Left renal pelvis (tissue), 4 donors: ENCODE results near the gene HBE1. TPM values are rescaled to one million over a fixed set of nuclear protein-coding genes. Genes with fewer than 3 reads are reported as not detected.
"Not testable (repeated sequence)": the region's sequence is repeated elsewhere in the genome, so short reads cannot be mapped to it uniquely, and the experiment has no call there.

Experiments used
- DNase-seq, 4 donors: peaks; one replicate each; pipeline ENCODE4 v3.0.0-alpha.2; 2013; ENCODE audit warnings: low read depth in 4 of 4, low spot score in 3 of 4
- polyA plus RNA-seq, 4 donors: library from polyadenylated mRNA; unstranded; fragments of 120-200 nt; gene quantifications; one replicate each; pipeline ENCODE4 v1.2.1, GENCODE V29; 2013; ENCODE audit not compliant: insufficient read length in 4 of 4

The HBE1 gene
- polyA plus RNA-seq, 4 donors = 4.2 to 97.8 (median 8.2) TPM

DNA sequence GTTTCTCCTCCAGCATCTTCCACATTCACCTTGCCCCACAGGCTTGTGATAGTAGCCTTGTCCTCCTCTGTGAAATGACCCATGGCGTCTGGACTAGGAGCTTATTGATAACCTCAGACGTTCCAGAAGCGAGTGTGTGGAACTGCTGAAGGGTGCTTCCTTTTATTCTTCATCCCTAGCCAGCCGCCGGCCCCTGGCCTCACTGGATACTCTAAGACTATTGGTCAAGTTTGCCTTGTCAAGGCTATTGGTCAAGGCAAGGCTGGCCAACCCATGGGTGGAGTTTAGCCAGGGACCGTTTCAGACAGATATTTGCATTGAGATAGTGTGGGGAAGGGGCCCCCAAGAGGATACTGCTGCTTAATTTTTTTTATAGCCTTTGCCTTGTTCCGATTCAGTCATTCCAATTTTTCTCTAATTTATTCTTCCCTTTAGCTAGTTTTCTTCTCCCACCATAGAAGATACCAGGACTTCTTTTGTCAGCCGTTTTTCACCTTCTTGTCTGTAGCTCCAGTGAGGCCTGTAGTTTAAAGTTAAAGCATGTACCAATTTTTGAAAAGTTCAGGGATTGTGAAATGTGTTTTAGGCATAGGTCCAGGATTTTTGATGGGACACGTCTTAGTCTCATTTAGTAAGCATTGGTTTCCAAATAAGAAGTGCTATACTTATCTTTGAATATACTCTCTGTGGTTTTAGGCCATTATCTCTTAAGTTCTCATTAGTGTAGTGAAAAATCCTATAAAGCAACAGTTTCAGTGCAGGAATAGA lies 14.9 kb downstream of the HBE1 start, which contains the start of gene HBG2:
TSS of gene HBG2 (minus strand) at position 136 of the 768 bp plus-strand sequence. CDS start at position 83, 53 bp downstream.
- not testable (repeated sequence) for DNase-seq

GRCh38 chr11:5254023-5254422 lies 15.7 kb downstream of the HBE1 start:
- not testable (repeated sequence) for DNase-seq

DNA sequence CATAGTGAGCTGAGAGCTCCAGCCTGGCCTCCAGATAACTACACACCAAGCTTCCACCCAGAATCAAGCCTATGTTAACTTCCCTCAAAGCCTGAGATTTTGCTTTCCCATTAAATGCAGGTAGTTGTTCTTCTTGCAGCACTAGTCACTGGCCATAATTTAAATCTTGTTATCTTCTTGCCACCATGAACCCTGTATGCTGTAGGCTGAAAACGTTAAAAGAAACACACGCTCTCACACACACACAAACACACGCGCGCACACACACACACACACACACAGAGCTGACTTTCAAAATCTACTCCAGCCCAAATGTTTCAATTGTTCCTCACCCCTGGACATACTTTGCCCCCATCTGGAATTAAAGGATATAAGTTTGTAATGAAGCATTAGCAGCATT lies 16.3 kb downstream of the HBE1 start:
- DNase-seq = not testable (repeated sequence)

GRCh38 chr11:5252919-5253265 lies 16.9 kb downstream of the HBE1 start:
- no peak for DNase-seq

DNA sequence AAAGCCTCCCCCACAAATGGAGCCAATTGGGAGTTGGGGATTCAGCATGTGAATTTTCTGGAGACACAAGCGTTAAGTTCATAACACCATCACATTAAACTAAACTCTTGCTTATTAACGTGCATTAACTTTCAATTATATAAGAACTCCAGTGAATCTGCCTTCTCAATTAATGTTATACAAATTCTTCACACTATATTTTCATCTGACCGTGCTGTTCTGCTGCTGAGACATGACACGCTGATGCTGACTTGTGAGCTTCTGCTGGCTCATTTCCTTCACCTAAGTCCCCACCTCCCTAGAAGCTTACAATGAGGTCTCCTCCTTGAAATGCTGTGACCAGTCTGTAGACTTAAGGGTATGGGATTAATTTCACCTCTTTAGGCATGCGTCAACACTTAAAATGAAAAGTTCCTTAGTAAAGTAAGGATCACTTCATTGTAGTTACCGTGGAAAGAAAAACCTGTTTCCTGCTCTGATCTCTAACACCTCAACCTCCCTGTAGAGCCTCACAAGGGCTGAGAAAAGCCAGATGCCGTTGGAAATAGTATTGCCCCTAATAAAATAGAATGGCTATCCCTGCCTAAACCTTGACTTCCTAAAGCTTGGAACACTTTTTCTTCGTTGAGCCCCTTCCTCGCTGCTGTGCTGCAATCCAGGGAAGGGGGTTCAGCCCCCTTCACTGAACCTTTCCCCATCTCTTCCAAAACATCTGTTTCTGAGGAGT lies 17.4 kb downstream of the HBE1 start:
- DNase-seq = no peak

GRCh38 chr11:5251746-5252145 lies 18.0 kb downstream of the HBE1 start:
- no peak for DNase-seq

GRCh38 chr11:5250543-5251204 lies 19.1 kb downstream of the HBE1 start:
- DNase-seq = no peak

DNA sequence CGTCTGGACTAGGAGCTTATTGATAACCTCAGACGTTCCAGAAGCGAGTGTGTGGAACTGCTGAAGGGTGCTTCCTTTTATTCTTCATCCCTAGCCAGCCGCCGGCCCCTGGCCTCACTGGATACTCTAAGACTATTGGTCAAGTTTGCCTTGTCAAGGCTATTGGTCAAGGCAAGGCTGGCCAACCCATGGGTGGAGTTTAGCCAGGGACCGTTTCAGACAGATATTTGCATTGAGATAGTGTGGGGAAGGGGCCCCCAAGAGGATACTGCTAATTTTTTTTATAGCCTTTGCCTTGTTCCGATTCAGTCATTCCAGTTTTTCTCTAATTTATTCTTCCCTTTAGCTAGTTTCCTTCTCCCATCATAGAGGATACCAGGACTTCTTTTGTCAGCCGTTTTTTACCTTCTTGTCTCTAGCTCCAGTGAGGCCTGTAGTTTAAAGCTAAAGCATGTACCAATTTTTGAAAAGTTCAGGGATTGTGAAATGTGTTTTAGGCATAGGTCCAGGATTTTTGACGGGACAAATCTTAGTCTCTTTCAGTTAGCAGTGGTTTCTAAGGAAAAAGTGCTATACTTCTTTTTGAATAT lies 19.8 kb downstream of the HBE1 start, which contains the start of gene HBG1:
TSS of gene HBG1 (minus strand) at position 51 of the 590 bp plus-strand sequence. CDS start 53 bp downstream, outside the sequence.
- DNase-seq = not testable (repeated sequence)

DNA sequence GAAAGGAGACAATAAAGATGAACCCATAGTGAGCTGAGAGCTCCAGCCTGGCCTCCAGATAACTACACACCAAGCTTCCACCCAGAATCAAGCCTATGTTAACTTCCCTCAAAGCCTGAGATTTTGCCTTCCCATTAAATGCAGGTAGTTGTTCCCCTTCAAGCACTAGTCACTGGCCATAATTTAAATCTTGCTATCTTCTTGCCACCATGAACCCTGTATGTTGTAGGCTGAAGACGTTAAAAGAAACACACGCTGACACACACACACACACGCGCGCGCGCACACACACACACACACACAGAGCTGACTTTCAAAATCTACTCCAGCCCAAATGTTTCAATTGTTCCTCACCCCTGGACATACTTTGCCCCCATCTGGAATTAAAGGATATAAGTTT lies 21.2 kb downstream of the HBE1 start:
- DNase-seq = not testable (repeated sequence)

- DNase-seq = no peak
Observed at GRCh38 chr11:5247472-5248192, 22.1 kb downstream of the HBE1 start.

GRCh38 chr11:5246772-5247471 lies 22.8 kb downstream of the HBE1 start:
- no peak for DNase-seq

DNA sequence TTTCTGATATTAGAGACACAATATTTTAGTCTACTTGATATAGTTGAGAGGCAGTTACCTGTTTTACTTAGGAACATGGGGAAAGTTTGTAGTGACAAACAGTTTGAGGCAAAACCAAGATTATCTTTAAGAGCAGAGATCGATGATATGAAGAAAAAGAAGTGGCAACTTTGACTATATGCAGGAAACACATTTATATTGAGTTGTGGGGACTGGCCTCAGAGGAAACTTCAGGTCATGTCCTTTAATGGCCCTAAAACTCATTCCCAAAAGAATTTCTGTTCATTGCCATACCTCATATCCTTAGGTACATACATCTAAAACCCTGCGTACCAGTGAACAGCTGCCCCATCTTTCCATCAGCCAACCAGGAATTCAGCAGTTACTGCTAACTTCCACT lies 24.6 kb downstream of the HBE1 start:
- no peak for DNase-seq

DNA sequence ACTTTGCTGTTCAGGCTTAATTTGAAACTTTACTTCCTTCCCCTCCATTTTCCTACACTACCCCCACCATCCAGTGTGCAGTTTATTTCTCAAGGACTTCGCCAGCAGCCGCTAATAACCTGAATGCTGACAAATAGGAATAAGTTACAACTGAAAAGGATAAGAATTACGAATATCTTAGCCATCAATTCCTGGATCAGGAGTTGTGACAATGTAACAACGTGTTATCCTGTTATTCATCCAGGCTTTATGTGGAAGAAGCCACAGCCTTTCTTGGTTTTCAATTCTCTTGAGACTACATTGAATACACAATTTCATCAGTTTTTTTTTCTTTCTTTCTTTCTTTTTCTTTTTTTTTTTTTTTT lies 25.9 kb downstream of the HBE1 start:
- DNase-seq = no peak

- no peak for DNase-seq
Observed at GRCh38 chr11:5242933-5243815, 26.6 kb downstream of the HBE1 start.

- no peak for DNase-seq
Observed at GRCh38 chr11:5242208-5242607, 27.5 kb downstream of the HBE1 start.

- DNase-seq = no peak
Observed at GRCh38 chr11:5241458-5241857, 28.3 kb downstream of the HBE1 start.

GRCh38 chr11:5240458-5240857 lies 29.3 kb downstream of the HBE1 start:
- no peak for DNase-seq

DNA sequence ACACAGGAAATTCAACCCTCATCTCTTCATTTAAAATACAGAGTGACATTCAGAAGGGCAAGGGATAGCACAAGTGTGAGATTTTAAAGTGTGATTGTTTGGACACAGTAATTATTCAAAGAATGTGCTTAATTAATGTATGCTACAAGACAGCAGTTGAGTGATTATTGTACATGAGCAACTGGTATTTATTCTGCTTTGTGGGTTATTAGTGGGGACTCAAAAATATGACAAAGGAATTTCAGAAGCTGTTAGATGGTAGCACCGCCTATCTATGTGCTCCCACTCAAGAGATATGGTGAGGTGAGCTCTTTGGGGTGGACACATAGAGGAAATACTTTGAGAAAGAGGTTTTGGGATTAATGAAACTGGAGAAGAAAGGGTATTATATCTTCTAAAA lies 29.7 kb downstream of the HBE1 start:
- no peak for DNase-seq

GRCh38 chr11:5239046-5239445 lies 30.7 kb downstream of the HBE1 start:
- no peak for DNase-seq
